OCI-M2 (cell line): ENCODE results near the gene KIF7.

ENCODE experiments used
- DNase-seq: peaks from one replicate; lab custom pipeline; 2025; ENCODE audit not compliant: unreplicated experiment; lab: John Stamatoyannopoulos, UW

Gene KIF7

GRCh38 chr15:89648106-89649012 lies 6.9 kb downstream of the KIF7 start:
- no peak for DNase-seq

- DNase-seq = no peak
These were observed 7.9 kb downstream of the KIF7 start for GRCh38 chr15:89647191-89647851.

- DNase-seq = no peak
These were observed 8.7 kb downstream of the KIF7 start for GRCh38 chr15:89646416-89647141.

- no peak for DNase-seq
These were observed 9.6 kb downstream of the KIF7 start for GRCh38 chr15:89645680-89646079.

DNA sequence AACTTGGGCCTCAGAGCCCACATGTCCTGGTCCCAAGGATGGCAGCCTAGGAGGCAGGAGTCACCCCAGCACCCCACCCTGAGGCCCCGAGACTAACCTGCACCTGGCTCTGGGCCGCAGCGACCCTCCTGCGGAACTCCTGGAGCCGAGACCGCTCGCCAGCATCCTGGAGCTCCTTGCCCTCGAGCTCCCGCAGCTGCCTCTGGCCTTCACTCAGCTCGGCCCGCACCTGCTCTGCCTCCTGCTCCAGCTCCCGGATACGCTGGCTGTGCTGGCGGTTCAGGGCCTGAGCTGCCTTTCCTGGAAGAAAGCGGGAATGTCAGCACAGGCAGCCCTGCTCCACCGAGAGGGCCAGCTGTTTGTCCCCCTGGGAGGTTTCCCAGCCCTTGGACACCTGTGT lies 13.2 kb downstream of the KIF7 start:
- DNase-seq = no peak

- no peak for DNase-seq
These were observed 14.2 kb downstream of the KIF7 start for GRCh38 chr15:89641053-89641452.

GRCh38 chr15:89640245-89640644 lies 15.0 kb downstream of the KIF7 start:
- DNase-seq = no peak

- DNase-seq = no peak
These were observed 21.7 kb downstream of the KIF7 start for GRCh38 chr15:89633585-89633984.

DNA sequence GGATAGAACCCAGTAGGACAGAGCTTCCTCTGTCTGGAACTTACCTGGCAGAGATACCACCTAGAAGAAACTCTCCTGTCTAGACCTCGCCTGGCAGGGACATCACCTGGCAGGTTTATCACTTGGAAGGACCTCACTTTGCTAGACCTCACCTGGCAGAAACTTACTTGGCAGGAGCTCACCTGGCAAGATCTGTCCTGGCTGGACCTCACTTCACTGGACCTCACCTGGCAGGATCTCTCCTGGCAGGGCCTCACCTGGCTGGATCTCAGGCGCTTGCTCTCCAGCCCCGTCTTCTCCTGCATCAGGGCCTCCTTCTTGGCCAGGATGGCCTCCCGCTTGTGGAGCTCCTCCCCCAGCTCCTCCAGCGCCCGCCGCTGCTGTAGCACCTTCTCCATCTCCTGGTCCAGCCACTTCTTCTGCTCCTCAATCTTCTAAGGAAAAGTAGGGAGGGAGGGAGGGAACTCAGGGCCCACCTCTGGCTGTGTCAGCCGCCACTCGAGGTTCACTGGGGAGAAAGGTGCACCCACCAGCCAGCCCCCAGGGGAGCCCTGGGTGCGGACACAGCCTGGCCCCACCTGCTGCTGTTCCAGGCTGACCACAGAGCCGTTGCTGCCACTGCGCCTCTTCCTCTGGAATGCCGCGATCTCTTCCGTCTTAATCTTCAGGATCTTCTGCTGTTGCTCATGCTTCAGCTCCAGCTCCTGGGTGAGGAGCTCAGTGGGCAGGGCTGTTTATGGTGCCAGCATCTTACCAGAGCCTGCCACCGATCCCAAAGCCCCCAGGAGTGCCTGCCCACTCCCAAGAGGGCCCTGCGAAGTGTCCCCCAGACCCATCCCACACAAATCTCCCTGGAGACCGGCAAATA lies 22.5 kb downstream of the KIF7 start:
- no peak for DNase-seq

- no peak for DNase-seq
These were observed 23.4 kb downstream of the KIF7 start for GRCh38 chr15:89631902-89632264.

DNA sequence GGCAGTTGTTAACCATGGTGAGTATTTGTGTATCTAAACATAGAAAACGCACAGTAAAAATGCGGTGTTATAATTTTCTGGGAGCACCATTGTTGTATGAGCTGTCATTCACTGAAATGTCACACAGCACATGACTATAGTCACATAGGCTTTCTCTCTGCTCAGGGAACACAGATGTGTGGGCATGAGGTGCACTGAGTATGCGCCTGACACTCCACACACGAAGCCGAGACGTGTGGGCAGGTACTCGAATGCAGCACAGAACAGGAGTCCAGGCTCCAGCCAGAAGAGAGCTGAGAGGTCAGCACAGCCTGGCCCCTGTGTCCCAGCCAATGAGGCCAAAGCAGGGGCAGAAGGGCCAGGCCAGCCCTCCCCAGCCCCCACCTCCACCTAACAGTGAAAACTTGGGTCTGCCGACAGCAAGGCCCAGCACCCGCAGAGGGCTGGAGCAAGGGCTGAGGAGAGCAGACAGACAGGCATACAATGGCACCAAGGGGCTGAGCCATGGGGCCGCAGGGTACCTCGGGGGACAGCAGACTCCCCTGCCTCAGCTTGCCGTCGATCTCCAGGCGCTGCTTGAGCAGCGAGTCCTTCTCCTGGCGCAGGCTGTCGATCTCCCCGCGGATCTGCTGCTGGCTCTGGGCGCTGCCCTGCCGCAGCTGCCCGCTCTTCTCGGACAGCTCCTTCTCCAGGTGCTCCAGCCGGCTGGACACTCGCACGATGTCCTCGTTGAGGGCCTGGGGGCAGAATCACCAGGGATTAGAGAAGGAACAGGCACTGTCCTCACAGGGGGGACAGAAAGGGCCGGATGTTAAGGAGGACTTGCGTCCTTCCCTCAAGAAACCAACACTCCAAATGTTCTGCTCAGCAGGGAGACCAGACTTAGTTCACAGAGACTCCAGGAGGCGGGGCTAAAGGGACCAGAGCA lies 24.0 kb downstream of the KIF7 start:
- DNase-seq = no peak

DNA sequence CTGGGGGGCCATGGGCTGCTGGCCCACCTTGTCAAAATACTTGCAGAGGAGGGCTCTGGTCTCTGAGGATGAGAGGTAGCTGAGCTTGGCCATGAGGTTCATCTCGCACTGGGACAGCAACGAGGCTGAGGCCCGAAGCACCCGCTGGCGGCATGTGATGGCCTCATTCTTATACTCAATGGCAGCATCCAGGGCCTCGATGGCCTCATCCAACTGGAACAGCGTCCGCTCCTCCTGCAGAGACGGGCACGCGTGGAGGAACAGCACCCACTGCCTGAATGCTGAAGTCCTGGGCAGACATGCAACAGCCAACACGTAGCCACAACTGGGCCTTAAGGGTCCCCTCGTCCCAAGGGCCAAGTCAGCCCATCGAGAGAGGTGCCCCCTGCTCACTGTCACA lies 25.0 kb downstream of the KIF7 start:
- no peak for DNase-seq

- no peak for DNase-seq
These were observed 25.4 kb downstream of the KIF7 start for GRCh38 chr15:89629829-89630228.

DNA sequence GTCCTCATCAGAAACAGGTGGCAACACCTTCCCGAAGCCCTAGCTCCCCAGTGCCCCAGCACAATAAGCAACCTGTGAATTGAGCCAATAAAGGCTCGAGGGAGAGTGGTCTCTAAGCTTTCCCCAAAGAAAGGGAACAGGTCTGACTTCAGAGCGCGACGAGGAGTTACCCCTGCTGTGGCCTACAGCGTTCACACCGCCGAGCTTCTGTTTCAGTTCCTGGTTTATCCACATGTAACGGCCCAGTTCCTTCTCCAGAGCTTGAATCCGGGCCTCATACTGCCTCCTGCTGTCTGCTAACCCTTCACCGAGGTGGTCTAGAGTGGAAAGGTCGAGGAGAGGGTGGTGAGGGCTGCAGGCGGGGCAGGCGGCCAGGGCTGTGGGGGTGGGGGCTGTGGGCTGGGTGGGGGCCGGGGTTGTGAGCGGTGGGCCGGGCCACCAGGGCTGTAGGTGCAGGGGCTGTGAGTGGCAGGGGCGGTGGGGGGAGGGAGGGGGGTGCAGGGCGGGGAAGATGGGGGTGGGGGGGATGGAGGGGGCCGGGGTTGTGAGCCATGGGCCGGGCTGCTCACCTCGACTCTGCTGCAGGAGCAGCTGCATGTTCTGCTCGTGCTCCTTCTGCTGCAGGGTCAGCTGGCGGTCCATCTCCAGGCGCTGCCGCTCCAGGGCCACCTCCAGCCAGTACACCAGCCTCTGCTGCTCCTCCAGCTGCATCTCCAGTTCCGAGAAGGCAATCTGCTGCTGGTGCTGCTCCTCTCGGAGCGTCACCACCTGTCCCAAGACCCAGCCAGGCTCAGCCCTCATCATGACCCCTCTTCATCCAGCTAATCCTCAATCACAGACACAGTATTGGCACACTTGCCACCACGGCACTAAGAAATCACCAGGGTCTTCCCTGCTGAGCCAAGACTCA lies 26.2 kb downstream of the KIF7 start:
- no peak for DNase-seq

GRCh38 chr15:89628301-89628700 lies 27.0 kb downstream of the KIF7 start:
- DNase-seq = no peak

DNA sequence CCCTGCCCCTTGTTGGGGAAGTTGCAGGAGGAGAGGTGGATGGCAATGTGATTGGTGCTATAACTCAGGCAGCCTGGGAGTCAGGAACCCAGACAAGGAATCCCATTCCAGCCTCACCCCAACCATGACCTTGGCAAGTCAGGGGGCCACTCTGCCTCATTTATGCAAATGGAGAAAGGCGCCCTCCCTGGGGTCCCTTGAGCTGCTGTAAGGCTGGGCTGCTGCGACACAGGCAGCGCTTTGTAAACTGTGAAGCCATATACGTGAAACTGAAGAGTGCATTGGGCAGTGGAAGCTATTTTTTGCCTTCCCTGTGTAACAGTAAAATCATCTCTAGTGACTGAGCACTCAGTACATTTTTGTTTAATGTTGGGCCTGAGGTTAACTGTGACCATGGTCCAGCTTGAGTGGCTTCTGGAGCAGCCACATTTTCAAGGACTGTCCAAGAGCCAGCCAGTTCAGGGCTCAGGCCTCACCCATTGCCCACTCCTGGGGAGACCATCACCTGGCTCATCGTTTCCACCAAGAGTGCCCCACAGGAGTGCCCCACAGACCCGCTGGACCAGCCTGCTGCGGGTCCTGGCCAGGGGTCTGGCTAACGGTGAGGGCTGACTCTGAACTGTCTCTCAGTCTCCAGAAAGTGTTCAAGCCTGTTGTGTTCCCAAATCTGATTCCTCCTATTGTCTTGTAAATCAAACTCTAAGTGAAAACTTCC lies 27.9 kb downstream of the KIF7 start:
- DNase-seq = no peak

DNA sequence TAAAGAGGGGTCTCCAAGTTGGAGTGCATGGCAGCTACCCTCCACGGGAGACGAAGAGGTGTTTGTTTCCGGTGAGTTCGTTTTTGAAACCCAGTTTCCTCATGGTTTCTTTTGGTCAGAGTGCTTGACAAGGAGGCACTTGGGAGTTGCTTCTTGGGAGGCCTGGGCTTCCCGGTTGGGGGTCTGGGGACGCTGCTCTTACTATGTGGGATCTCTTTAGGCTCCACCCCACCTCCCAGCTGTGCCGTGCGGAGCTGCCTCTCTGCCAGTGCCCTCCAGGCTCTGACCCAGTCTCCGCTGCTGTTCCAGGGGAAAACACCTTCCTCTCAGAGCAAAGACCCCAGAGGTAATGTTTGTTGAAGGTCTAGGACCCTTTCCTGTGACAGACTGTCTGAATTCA lies 29.6 kb downstream of the KIF7 start:
- no peak for DNase-seq

GRCh38 chr15:89623165-89623564 lies 32.1 kb downstream of the KIF7 start:
- DNase-seq = no peak
